Osteocyte (in vitro differentiated cells): ENCODE measurements around the gene GATAD1. TPM values are rescaled to one million over a fixed set of nuclear protein-coding genes. Genes with fewer than 3 reads are reported as not detected.

Experiments used
- DNase-seq: peaks from one replicate; pipeline ENCODE4 v3.0.0; 2021; ENCODE audit warnings: mixed read lengths; ENCODE audit not compliant: unreplicated experiment; ENCODE audit errors: extremely low spot score
- H3K27ac Mint-ChIP-seq: one replicate; pipeline ENCODE4 v1.8.0; 2021; ENCODE audit warnings: mild to moderate bottlenecking, mixed read lengths; ENCODE audit not compliant: unreplicated experiment
- H3K27me3 Mint-ChIP-seq: one replicate; pipeline ENCODE4 v1.8.0; 2021; ENCODE audit warnings: mixed read lengths; ENCODE audit not compliant: unreplicated experiment
- H3K36me3 Mint-ChIP-seq: one replicate; pipeline ENCODE4 v1.8.0; 2021; ENCODE audit warnings: mixed read lengths; ENCODE audit not compliant: unreplicated experiment
- H3K4me1 Mint-ChIP-seq: one replicate; pipeline ENCODE4 v1.8.0; 2021; ENCODE audit warnings: mixed read lengths; ENCODE audit not compliant: unreplicated experiment
- H3K4me3 Mint-ChIP-seq: one replicate; pipeline ENCODE4 v1.8.0; 2021; ENCODE audit warnings: mild to moderate bottlenecking, moderate library complexity, mixed read lengths; ENCODE audit not compliant: unreplicated experiment
- H3K9me3 Mint-ChIP-seq: one replicate; pipeline ENCODE4 v1.8.0; 2021; ENCODE audit warnings: mixed read lengths; ENCODE audit not compliant: unreplicated experiment
- total RNA-seq: library from RNA; stranded (reverse); gene quantifications from 2 replicates; pipeline ENCODE4 v1.2.1, GENCODE V29; 2021
- TF ChIP-seq, protein P1 (sequence below): fragments of 200-600 bp; sonication (generic); IDR thresholded peaks from 2 replicates; pipeline ENCODE4 v1.5.0; 2021; ENCODE audit warnings: antibody characterized with exemption, mild to moderate bottlenecking, moderate library complexity

Gene GATAD1
- total RNA-seq, 1 donor from 2014 or later = 42.8 TPM

DNA sequence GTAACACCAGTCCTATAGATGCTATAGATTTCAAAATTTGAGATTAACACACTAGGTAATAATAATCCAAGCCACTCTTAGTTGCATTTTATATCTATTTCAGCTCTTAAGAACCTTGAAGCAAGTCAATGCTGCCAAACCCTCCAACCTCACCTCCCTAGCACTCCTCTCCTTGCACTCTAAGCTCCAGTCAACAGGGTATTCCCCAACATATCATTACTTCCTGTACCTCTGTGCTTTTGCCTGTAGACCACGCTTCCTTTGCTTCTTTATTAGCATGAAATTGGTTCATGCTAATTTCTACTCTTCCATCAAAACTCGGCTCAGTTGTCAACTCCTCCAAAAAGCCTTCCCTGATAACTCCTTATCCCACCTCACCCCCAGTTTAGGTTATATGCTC lies 56.5 kb downstream of the GATAD1 start:
- TF ChIP-seq, protein P1, sequence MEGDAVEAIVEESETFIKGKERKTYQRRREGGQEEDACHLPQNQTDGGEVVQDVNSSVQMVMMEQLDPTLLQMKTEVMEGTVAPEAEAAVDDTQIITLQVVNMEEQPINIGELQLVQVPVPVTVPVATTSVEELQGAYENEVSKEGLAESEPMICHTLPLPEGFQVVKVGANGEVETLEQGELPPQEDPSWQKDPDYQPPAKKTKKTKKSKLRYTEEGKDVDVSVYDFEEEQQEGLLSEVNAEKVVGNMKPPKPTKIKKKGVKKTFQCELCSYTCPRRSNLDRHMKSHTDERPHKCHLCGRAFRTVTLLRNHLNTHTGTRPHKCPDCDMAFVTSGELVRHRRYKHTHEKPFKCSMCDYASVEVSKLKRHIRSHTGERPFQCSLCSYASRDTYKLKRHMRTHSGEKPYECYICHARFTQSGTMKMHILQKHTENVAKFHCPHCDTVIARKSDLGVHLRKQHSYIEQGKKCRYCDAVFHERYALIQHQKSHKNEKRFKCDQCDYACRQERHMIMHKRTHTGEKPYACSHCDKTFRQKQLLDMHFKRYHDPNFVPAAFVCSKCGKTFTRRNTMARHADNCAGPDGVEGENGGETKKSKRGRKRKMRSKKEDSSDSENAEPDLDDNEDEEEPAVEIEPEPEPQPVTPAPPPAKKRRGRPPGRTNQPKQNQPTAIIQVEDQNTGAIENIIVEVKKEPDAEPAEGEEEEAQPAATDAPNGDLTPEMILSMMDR = no peak
- no peak overlapping the region for H3K4me3 Mint-ChIP-seq
- no peaks in the 10 kb centered on the region for H3K4me1 Mint-ChIP-seq
- H3K36me3 Mint-ChIP-seq = peaks cover 43% of the 10 kb centered on the region
- H3K27me3 Mint-ChIP-seq = no peaks in the 10 kb centered on the region
- H3K9me3 Mint-ChIP-seq = no peaks in the 10 kb centered on the region
- H3K27ac Mint-ChIP-seq = no peak overlapping the region
- DNase-seq = no peak

DNA sequence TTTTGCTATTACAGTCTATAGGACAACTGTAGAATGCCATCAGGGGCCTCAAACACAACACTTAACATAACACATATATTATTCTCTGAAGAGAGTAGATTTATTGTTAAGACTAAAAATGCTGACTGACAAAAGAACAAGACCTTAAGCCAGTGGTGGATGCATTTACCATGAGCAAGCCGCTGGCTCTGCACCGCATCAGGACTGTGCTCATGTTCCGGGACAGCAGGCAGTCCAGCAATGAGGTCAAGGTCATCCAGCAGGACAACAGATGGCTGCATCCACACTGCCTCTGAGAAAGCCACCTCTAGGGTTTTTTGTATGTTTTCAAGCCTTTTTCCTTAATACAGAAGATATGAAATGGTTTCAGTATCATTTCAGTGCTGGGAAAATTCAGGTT lies 57.3 kb downstream of the GATAD1 start:
- Mint-ChIP-seq H3K27ac (no peak overlapping the region), H3K4me1 (no peaks in the 10 kb centered on the region), H3K36me3 (peaks cover 42% of the 10 kb centered on the region), H3K9me3 (no peaks in the 10 kb centered on the region), H3K4me3 (no peak overlapping the region), H3K27me3 (no peaks in the 10 kb centered on the region)
- DNase-seq = no peak
- TF ChIP-seq, protein P1 = no peak

DNA sequence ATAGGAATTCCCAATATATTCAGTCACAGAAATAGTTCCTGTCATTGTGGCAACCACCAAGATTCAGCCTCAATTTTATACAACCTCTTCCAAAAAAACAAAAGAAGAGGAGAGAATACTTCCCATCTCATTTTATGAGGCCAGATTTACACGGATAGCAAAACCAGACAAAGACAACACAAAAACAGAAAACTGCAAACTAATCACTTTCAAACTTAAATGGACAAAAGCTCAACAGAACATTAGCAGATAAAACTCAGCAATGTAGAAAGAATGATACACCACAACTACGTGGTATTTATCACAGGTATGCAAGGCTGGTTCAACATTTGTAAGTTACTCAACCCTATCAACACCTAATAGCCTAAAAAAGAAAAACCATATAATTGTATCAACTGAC lies 59.1 kb downstream of the GATAD1 start:
- Mint-ChIP-seq H3K27ac (no peak overlapping the region), H3K9me3 (no peaks in the 10 kb centered on the region), H3K4me3 (no peak overlapping the region), H3K36me3 (peaks cover 32% of the 10 kb centered on the region), H3K27me3 (no peaks in the 10 kb centered on the region), H3K4me1 (no peaks in the 10 kb centered on the region)
- TF ChIP-seq, protein P1 = no peak
- DNase-seq = no peak

DNA sequence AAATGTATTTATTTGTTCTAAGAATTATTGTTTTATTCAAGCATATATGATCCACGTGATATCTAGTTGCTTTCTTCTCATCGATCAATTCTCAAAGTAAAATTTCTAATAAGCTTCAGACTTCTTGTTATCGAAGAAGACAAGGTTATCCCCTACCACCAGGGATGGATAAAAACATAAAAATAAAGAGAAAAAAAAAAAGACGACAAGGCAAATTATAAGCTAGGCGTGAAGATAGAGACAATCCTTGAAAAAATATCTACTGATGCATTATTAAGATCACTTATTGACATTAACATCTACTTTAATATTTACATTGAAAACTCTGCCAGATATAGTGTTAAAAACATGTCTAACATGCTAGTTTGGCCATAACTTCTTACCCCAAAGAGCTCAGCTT lies 61.7 kb downstream of the GATAD1 start:
- Mint-ChIP-seq H3K4me1 (no peaks in the 10 kb centered on the region), H3K27ac (no peak overlapping the region), H3K27me3 (no peaks in the 10 kb centered on the region), H3K4me3 (no peak overlapping the region), H3K9me3 (no peaks in the 10 kb centered on the region), H3K36me3 (peaks cover 35% of the 10 kb centered on the region)
- TF ChIP-seq, protein P1 = no peak
- DNase-seq = no peak

Other genes starting within 250 kb of the GATAD1 start
- 38.3 and 40.3 TPM in 2 replicates for gene KRIT1, start 201.6 kb upstream of the GATAD1 start, total RNA-seq
- 63.8 and 74.8 TPM in 2 replicates for gene ANKIB1, start 201.5 kb upstream of the GATAD1 start, total RNA-seq
- not detected in 2 replicates for gene ERVW-1, start 30.5 kb downstream of the GATAD1 start, total RNA-seq
- gene PEX1, start 81.0 kb downstream of the GATAD1 start, total RNA-seq = 16.2 and 17.0 TPM in 2 replicates
- 14.0 and 15.5 TPM in 2 replicates for gene RBM48, start 81.3 kb downstream of the GATAD1 start, total RNA-seq
- 22.3 TPM in 2 replicates for gene FAM133B, start 142.9 kb downstream of the GATAD1 start, total RNA-seq